Measurements from ENCODE around the gene TRAF6. TPM values are rescaled to one million over a fixed set of nuclear protein-coding genes. Genes with fewer than 3 reads are reported as not detected.

Gene TRAF6
- polyA plus RNA-seq, 1 experiment = 6.2 TPM

- no peak for DNase-seq (ENCODE audit: low read depth)
- ChIA-PET POLR2A (no interaction called here), CTCF (interaction anchor here (1.2 to 6.8 kb wide), 2 partner anchors 94 to 180 kb away, joined by 4 to 41 read pairs; partner anchors contain the start of gene COMMD9)
- no peaks in the 10 kb centered on the region for H3K27me3 ChIP-seq (ENCODE audit: control insufficient read depth, insufficient read depth, low read length)
- no peaks in the 10 kb centered on the region for H3K36me3 ChIP-seq (ENCODE audit: control insufficient read depth, insufficient read depth, low read length)
- no peak overlapping the region for H3K4me3 ChIP-seq (ENCODE audit: low read depth, low read length)
- TF ChIP-seq CTCF (IDR thresholded peaks at IDR 0.05; ENCODE audit: insufficient read depth, low read depth, low read length) = no peak
These were observed 38.5 kb downstream of the TRAF6 start for GRCh38 chr11:36471577-36471976.

GRCh38 chr11:36469881-36470802 is 39.9 kb downstream of the TRAF6 start:
- H3K4me3 ChIP-seq (ENCODE audit: low read depth, low read length) = no peak overlapping the region
- CTCF ChIA-PET = interaction anchor here (1.1 to 6.8 kb wide), 6 partner anchors 9 to 179 kb away, joined by 3 to 41 read pairs (median 8); partner anchors contain the start of genes COMMD9 and PRR5L
- H3K36me3 ChIP-seq (ENCODE audit: control insufficient read depth, insufficient read depth, low read length) = no peaks in the 10 kb centered on the region
- peak; percentile 32 for DNase-seq (ENCODE audit: low read depth)
- TF ChIP-seq CTCF (IDR thresholded peaks at IDR 0.05; ENCODE audit: insufficient read depth, low read depth, low read length) = no peak
- POLR2A ChIA-PET = interaction anchor here (0.5 to 0.9 kb wide), 3 partner anchors 18 to 94 kb away, joined by 3 to 4 read pairs (median 3); no protein-coding TSS in a partner anchor
- H3K27me3 ChIP-seq (ENCODE audit: control insufficient read depth, insufficient read depth, low read length) = no peaks in the 10 kb centered on the region

GRCh38 chr11:36469063-36469462 is 41.0 kb downstream of the TRAF6 start:
- H3K36me3 ChIP-seq (ENCODE audit: control insufficient read depth, insufficient read depth, low read length) = no peaks in the 10 kb centered on the region
- CTCF ChIA-PET = interaction anchor here (1.0 to 6.8 kb wide), 7 partner anchors 10 to 850 kb away, joined by 3 to 41 read pairs (median 5); partner anchors contain the start of gene COMMD9
- peak; percentile 51 for TF ChIP-seq CTCF (IDR thresholded peaks at IDR 0.05; ENCODE audit: insufficient read depth, low read depth, low read length)
- POLR2A ChIA-PET = interaction anchor here (0.6 kb wide), 1 partner anchor 8 kb away, joined by 3 read pairs; no protein-coding TSS in a partner anchor
- H3K4me3 ChIP-seq (ENCODE audit: low read depth, low read length) = no peak overlapping the region
- no peaks in the 10 kb centered on the region for H3K27me3 ChIP-seq (ENCODE audit: control insufficient read depth, insufficient read depth, low read length)
- DNase-seq (ENCODE audit: low read depth) = no peak

- Histone ChIP-seq H3K4me3 (ENCODE audit: low read depth, low read length) (no peak overlapping the region), H3K27me3 (ENCODE audit: control insufficient read depth, insufficient read depth, low read length) (no peaks in the 10 kb centered on the region), H3K36me3 (ENCODE audit: control insufficient read depth, insufficient read depth, low read length) (no peaks in the 10 kb centered on the region)
- no peak for TF ChIP-seq CTCF (IDR thresholded peaks at IDR 0.05; ENCODE audit: insufficient read depth, low read depth, low read length)
- POLR2A ChIA-PET = no interaction called here
- CTCF ChIA-PET = interaction anchor here (0.8 to 6.8 kb wide), 6 partner anchors 11 to 176 kb away, joined by 3 to 41 read pairs (median 4); partner anchors contain the start of gene COMMD9
- DNase-seq (ENCODE audit: low read depth) = no peak
These were observed 42.2 kb downstream of the TRAF6 start for GRCh38 chr11:36467916-36468315.

- Histone ChIP-seq H3K27me3 (ENCODE audit: control insufficient read depth, insufficient read depth, low read length) (no peaks in the 10 kb centered on the region), H3K4me3 (ENCODE audit: low read depth, low read length) (no peak overlapping the region), H3K36me3 (ENCODE audit: control insufficient read depth, insufficient read depth, low read length) (peaks cover 5% of the 10 kb centered on the region)
- DNase-seq (ENCODE audit: low read depth) = no peak
- ChIA-PET CTCF (interaction anchor here (0.6 to 6.8 kb wide), 4 partner anchors 11 to 840 kb away, joined by 3 to 41 read pairs (median 4); partner anchors contain the start of gene COMMD9), POLR2A (no interaction called here)
- TF ChIP-seq CTCF (IDR thresholded peaks at IDR 0.05; ENCODE audit: insufficient read depth, low read depth, low read length) = no peak
These were observed 43.1 kb downstream of the TRAF6 start for GRCh38 chr11:36467012-36467411.

Data from BJ (cell line).